Stimulated activated CD8-positive, alpha-beta memory T cell treated with anti-CD3 and anti-CD28 coated beads, Interleukin-7, amount 100 ng/mL, for 4 hours (primary cell): ENCODE results near the gene EYA3.

Source experiments
- DNase-seq, 2 donors: peaks; one replicate each; pipeline ENCODE4 v3.0.0-alpha.2; 2020; ENCODE audit warnings: low read depth in 2 of 2

EYA3 gene

DNA sequence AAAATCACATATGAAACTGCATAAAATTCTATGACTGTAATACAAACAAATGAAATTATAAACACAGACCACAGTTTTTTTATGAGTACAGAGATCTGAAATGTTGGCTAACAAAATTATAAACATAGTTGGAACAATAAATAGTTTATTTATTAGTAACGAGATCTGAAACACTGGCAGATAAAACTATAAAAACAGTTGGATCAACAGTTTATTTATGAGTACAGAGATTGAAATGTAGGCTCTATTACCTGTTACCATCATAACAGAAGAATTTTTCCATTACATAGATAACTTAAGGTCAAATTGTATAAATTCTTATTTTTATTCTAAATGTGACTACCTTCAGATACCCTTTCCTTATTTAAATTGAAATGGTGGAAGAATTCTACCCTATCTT lies 14.5 kb downstream of the EYA3 start:
- DNase-seq = no peak

DNA sequence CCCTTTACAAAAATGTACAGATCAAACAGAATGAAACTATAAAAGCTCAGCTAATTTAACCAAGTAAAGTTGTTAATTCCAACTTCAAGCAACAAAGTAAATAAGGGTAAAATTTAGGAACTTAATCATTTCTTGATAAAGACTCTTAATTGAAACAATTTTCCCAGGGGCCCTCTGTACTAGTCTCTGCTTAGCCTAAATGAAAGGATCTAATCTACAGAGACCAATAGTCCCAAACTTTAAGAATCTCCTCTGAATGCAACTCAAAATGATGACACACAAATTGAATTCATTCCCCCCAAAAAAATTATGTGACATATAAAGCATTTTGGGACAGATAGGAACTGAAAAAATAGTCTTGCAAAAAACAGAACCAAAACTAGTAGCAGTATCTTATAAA lies 16.6 kb downstream of the EYA3 start:
- DNase-seq = no peak

DNA sequence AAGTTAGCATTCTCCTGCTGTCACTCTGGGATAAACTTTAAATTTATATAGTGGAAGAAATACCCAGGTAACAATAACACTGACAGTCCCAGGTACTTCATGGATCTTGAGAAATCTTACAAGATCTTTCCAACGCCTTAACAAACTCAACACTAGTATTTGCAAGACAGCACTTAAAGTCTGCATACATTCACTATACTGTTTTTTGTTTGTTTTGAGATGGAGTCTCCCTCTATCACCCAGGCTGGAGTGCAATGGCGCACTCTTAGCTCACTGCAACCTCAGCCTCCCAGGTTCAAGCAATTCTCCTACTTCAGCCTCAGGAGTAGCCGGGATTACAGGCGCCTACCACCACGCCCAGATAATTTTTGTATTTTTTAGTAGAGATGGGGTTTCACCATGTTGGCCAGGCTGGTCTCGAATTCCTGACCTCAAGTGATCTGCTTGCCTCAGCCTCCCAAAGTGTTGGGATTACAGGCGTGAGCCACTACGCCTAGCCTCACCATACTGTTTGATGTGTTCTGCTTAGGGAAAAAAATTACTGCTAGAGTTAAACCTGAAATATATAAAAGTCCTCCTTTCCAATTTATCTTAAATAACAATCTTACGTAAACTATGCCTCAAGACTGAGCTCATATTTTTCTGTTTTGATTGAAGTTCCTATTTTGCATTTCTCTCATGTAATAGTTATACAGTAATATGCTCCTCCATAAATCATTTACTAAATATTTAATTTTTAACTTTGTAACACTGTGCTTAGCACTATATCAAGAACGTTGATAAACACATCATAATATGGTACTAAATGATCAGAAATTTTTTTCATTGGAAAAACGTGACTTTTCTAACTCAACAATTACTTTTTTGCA lies 17.5 kb downstream of the EYA3 start:
- no peak for DNase-seq

GRCh38 chr1:28067523-28068090 lies 20.8 kb downstream of the EYA3 start:
- DNase-seq = no peak

GRCh38 chr1:28066393-28067154 lies 21.8 kb downstream of the EYA3 start:
- no peak for DNase-seq

DNA sequence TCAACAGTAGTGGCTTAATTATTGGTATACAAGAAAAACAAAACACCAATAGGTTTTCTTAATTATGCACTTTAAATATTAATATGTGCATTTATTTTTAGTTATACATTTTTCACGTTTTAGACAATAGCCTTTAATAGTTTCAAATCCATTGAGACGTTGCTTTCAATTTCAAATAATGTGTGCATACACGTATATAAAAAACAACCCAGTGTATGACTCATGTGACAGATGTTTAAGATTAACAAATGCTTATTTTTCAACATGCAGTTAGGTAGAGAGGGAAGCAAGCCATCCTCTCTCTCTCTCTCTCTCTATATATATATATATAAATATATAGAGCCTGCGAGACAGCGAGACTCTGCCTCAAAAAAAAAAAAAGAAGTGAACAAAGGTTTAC lies 24.3 kb downstream of the EYA3 start:
- no peak for DNase-seq

GRCh38 chr1:28062806-28063205 lies 25.6 kb downstream of the EYA3 start:
- DNase-seq = peak; percentile 3 to 5

DNA sequence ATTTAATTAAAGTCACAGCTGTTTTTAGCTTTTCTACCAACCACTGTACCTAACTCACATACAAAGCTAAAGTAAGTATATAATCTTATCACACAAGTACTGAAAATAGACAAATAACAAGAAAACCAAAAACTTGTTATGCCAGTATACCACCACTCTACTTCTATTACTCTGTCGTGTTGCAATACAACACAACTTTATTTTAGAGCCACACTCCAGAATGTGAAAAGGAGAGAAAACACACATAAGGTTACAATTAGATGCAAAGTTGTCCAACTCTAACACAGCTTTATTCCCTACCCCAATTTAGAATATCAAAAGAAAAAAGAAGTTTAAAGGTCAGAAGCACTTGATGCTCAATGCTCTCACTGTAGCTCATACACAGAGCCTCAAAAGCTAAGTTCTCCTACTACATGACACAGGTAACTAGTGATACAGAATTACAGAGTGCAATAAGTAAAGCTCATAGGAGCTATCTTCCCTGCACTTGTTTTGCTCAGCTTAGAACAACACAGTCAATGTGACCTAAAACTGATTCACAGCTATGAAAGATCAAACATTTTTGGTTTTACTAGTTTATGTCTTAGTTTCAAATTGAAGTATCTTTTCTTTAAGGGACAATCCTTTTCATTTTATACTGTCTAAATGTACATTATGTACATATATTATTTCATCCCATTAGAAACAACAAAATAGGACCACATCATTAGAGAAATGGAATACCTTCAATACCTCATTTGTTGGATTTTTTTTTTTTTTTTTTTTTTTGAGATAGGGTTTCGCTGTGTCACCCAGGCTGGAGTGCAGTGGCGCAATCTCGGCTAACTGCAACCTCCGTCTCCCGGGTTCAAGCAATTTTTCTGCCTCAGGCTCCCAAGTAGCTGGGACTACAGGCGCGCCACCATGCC lies 29.2 kb downstream of the EYA3 start:
- no peak for DNase-seq

DNA sequence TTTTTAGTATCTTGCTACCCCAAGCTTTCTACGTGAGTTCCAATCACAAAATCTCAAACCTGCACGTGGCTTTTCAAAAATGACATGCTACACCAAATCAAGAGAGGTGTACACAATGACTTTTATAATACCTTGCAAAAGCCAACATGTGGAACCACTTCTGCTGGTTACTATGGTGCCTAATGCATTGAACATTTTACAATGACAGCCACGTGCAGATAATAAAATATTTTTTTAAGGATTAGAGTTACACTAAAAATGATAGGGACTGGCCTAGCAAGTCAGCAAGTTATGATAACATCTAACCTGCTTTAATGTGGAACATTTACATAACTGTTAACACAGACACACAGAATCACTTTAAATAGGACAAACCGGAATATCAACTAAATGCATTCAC lies 30.2 kb downstream of the EYA3 start:
- DNase-seq = no peak

- DNase-seq = peak; percentile 59 to 72
These were observed 32.1 kb downstream of the EYA3 start for GRCh38 chr1:28056129-28056925.

DNA sequence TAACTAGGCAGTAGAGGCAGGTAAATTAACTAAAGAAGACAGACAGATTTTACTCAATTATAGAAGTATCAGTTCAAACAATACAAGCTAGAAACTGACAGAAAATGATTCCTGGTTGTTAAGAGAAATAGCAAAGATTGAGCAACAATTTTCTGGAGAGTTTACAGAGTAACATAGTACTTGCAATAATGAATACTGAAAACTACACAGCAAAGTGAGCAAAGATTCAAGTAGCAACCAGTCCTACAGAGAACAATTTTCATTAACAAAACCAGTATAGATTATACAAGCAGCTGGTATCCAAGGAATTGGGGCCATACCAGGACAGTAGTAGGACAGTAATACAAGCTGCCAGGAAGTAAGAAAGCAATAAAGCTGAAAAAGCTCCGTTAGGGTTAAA lies 37.6 kb downstream of the EYA3 start:
- DNase-seq = no peak

- DNase-seq = no peak
These were observed 41.7 kb downstream of the EYA3 start for GRCh38 chr1:28046716-28047115.

DNA sequence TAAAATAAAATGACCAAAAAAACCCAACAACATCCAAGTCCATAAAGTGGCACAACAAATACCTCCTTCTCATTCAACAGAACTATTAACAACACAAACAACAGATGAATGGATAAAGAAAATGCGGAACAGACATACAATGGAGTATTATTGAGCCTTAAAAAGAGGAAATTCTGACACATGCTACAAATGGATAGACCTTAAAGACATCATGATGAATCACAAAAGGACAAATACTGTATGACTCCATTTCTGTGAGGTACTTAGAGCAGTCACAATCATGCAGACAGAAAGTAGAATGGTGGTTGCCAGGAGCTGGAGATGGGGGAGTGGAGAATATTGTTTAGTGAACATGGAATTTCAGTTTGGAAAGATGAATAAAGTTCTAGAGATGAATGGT lies 42.6 kb downstream of the EYA3 start:
- DNase-seq = no peak

DNA sequence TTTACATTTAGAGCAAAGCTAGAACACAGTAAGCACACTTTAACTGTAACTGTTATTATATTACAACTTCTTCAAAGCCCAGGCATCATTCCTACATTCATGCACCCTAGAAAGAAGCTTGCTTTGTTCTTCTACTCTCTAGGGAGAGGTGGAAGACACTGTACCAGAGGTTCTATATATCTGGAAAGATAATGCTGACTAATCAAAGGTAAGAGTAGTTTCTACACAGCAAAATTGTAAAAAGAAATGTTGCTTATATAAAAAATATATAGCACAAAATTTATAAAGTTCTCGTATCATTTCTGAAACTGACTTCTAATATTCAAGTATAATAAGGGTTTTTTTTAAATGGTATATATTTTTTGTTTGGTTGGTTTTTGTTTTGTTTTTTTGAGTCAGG lies 44.0 kb downstream of the EYA3 start:
- no peak for DNase-seq

DNA sequence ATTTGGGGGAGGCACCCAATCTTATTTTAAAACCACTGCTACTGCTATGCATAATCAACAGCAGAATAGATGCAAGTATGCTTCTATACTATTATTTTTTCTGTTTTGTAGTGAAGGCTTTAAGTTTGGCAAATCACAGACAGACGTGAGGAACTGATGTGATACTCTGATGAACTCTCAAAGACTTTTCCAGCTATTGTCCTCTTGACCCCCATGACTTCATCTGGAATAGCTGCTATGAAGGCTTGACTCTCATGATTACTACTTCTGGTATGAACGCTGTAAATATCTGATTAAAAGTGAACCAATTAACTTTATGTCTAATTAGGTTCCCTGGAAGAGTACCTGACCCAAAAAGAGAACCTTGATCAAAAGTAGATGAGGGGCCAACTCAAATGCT lies 49.1 kb downstream of the EYA3 start:
- no peak for DNase-seq

- no peak for DNase-seq
These were observed 50.5 kb downstream of the EYA3 start for GRCh38 chr1:28037946-28038345.

DNA sequence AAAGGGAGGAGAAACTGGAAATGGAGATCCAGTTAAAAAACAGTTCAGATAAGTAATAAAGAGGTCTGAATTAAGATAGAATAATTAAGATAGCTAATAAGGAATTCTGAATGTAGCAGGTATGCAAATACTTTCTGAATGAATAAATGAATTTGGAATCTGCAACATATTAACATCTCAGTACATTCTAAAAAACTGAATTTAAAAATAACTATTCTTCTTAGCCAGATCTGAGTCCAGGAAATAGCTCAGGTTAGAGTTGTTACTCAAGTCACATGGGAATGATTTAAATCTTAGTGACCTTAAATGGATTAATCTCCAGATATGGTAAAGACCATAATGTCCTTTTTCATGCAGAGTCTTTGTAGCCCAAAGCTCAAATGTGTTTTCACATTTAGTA lies 51.2 kb downstream of the EYA3 start:
- DNase-seq = no peak

DNA sequence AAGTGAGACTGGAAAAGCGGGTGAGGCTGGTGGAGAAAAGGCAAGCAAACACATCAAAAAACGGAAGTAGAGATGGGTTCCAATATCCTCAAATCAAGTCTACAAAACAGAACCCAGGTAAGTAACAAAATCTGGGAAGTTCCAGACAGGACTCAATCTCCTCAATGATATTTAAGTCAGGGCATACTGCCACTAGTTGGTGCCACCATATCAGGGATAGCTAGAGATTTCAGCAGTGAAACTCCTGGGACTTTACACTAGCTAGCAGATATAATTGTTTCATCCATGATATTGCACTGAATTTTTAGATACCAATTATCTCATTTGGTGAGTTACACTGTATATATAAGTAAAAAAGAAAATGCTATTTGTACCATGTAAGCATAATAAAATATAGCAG lies 52.0 kb downstream of the EYA3 start:
- DNase-seq = no peak

DNA sequence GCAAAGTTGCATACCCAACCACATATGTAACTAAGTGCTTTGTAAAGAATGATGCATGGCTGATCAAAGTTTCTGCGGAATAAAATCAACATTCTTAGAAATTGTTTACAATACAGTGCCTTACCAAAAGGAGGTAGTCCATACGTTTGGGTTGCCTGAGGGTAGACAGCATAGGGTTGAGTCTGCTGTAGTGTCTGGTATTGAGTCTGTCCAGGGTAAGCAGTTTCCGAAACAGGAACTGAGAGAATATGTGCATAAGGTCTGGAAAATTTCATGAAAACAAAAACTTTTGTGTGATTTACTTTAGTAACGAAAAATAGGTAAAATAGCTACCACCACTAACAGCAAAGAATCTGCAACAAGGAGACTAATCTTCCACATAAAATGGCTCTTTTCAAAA lies 53.0 kb downstream of the EYA3 start:
- no peak for DNase-seq

DNA sequence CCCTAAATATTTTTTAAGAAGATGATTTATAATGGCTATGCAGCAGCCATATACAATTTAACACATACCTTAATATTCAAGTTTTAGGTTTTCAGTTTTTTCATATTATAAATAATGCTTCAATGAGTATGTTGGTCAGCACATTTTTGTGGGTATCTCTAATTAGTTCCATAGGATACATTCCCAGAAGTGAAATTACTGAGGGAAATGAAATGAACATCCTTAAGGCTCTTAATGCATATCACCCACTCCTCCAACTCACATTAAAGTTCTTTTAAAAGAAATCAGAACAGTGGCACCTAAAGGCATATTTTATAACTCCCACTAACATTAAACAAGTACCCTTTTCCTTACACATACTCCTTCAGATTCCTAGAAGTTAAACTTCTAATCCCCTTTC lies 56.1 kb downstream of the EYA3 start:
- no peak for DNase-seq

GRCh38 chr1:28031173-28031572 lies 57.2 kb downstream of the EYA3 start:
- no peak for DNase-seq
